Umbilical cord (tissue), 2 donors: ENCODE results near the gene ANXA2. TPM values are rescaled to one million over a fixed set of nuclear protein-coding genes. Genes with fewer than 3 reads are reported as not detected.

Experiments
- DNase-seq: peaks from one replicate; pipeline ENCODE4 v3.0.0-alpha.2; 2015; ENCODE audit warnings: low spot score
- total RNA-seq: library from RNA; depleted of rRNA; stranded (reverse); fragments of >200 nt; gene quantifications from one replicate; pipeline ENCODE4 v1.2.3, GENCODE V29; 2014; ENCODE audit warnings: low replicate concordance; ENCODE audit not compliant: insufficient read depth

ANXA2 gene
- total RNA-seq, 1 donor from 2014 or later, result 993 TPM

GRCh38 chr15:60299452-60300047, 98.2 kb downstream of the ANXA2 start:
- DNase-seq, result no peak

Other genes with a start within 250 kb of the ANXA2 start
- gene ICE2, start 81.2 kb upstream of the ANXA2 start, total RNA-seq, result 51.0 TPM